Stimulated activated CD4-positive, alpha-beta T cell treated with anti-CD3 and anti-CD28 coated beads, Interleukin-2, amount 100 ng/mL, for 4 hours (primary cell): ENCODE results near the gene SGMS1.
"Not testable (repeated sequence)": the region's sequence is repeated elsewhere in the genome, so short reads cannot be mapped to it uniquely, and the experiment has no call there.

ENCODE experiments used
- DNase-seq: peaks from one replicate; pipeline ENCODE4 v3.0.0-alpha.2; 2020; ENCODE audit warnings: low read depth

SGMS1 gene

GRCh38 chr10:50510517-50511473 is 113.0 kb downstream of the SGMS1 start:
- no peak for DNase-seq

- DNase-seq = no peak
Observed at GRCh38 chr10:50508315-50509051, 115.3 kb downstream of the SGMS1 start.

GRCh38 chr10:50506861-50507573 is 116.7 kb downstream of the SGMS1 start:
- DNase-seq = no peak

GRCh38 chr10:50504389-50504788 is 119.4 kb downstream of the SGMS1 start:
- no peak for DNase-seq

DNA sequence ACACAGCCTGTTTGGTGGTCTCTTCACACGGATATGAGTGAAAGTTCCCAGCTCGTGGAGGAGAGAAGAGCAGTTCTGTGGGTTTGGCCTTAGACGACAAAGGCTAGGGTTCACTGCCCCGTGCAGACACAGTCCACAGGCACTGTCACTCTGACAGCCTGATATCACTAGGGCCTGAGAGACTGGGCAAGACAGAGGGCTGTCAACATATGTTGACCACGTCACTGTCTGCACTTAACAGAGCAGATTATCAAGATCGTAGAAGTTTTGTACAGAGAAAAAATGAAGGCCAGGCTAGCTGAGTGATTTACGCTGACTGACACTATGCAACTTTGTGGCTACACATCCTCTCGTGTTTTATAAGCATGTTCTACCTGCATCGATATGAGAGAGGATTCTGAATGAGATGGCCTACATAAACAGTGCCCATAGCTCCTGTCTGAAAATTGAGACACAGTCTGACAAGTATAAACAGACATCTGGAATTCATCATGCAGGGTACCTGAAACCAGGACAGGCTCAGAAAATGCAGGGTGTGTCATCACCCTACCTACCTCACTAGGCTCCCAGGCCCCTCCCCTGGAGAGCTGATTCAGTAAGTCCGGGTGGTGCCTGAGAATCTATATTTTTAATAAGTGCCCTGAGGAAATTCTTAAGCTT is 120.0 kb downstream of the SGMS1 start:
- DNase-seq = no peak

DNA sequence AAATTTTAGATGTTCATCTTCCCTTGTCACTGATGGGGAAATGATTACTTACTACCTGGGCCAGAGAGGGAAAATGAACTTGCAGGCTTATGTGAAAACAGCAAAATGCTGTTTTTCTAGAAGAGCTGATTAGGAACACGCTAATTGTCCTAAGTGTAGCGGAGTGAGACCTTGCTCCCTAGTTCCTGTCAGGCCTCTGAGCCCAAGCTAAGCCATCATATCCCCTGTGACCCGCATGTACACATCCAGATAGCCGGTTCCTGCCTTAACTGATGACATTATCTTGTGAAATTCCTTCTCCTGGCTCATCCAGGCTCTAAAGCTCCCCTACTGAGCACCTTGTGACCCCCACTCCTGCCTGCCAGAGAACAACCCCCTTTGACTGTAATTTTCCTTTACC is 120.6 kb downstream of the SGMS1 start:
- DNase-seq = not testable (repeated sequence)

DNA sequence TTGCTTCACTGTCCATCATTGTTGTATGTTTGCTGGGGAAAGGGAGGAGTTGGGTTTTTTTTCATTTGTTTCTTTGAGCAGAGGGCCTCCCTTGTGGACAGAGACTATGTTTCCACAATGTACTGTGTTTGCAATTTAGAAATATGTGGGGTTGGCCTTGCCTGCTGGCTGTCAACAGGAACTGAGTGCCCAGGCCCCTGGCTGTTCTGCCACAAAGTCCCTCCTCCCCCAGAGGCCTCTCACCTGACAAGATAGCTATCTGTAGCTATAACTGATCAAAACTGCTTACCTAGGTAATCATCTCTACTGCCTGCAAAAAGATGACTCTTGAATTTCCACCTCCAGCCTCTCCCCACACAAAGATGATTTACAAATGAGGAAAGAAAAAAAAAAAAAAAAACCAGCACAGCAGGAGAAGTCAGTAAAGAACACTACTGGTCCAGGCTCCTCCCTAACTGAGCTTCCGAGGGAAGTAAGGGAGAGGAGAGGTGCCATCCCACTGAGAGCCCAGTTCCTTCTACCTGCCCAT is 121.8 kb downstream of the SGMS1 start:
- no peak for DNase-seq

- no peak for DNase-seq
Observed at GRCh38 chr10:50501478-50501877, 122.3 kb downstream of the SGMS1 start.

- DNase-seq = no peak
Observed at GRCh38 chr10:50498465-50498864, 125.3 kb downstream of the SGMS1 start.

DNA sequence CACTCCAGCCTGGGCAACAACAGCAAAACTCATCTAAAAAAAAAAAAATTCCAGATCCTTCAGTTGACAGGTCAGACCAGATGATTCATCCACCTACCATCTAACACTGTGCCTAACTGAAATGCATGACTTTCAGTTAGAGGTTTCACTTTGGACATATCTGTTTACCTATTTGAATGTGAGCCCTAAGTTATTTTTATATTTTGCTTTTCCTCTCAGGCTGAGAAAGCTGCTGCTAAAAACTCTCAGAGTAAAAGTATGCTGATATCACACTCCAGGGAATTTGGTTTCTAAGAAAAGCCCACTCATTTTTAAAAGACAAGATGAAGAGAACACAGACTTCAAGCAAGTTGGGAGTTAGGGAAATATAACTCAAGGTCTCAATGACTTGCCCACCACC is 126.0 kb downstream of the SGMS1 start:
- no peak for DNase-seq

DNA sequence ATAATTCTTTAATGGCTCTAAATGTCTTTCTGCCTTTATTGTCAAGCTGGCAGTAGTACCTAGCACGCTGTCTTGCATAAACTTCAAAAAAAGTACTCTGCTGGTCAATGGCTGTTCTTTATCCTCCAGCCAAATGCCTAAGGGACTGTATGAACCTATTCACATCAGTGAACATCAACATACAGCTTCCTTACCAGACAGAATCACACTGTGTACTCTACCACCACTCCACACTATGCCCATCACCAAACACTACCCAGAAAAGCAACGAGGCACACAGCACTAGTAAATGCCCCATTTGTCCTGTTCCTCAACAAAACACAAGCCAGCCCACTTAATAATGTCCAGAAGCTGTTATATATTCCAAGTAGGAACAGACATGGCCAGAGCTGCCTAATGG is 127.5 kb downstream of the SGMS1 start:
- DNase-seq = no peak

DNA sequence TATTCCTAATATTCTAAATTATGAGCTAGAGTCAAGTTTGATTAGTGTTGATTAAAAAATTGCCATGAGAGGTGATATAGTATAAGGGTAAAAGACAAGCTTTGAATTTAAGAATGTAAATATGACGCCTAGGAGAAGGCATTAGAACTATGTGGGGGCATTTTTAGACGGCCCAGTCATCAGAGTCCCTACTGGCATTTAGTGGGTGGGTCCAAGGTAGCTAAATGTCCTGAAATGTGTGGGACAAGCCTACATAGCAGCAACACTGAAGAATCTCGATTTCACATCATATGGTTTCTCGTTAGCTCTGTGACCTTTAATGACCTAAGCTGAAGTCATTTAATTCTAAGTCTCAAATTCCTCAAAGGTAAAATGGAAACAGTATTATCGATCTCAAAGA is 133.5 kb downstream of the SGMS1 start:
- no peak for DNase-seq

GRCh38 chr10:50484550-50484949 is 139.2 kb downstream of the SGMS1 start:
- DNase-seq = not testable (repeated sequence)

DNA sequence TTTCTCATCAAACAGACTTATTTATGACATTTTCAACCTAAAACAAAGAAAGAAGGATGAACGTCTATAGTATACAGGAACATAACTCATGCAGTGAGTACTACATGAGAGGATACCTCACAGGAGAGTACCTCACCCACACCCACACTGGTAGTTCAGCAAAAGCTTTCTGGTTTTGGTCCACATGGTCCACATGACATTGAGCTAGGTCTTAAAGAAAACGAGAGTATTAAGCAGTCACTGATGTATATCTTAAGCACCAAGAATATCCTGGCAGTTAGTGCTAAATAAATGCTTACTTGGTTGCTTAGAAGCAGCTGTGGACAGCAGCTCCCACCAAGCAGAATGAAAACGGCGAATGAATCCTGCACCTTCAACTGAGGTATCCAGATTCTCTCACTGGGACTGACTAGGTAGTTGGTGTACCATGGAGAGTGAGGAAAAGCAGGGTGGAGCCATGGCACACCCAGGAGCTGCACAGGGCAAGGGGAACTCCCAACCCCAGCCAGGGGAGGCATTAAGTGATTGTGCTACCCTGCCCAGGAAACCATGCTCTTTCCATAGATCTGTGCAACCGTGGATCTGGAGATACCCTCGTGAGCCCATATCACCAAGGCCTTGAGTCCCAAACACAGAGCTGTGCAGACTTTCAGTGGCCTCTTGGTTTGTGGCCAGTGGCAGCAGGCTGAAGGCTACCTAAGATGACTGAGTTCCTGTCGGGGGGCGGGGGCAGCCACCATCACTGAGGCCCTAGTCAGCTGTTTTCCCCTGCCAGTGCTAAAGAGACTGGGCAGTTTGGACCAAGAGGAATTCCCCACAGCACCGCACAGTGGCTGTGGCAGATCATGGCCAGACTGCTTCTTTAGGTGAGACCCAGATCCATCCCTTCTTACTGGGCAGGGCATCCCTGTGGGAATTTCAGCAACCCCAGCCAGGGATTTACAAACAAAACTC is 143.4 kb downstream of the SGMS1 start:
- DNase-seq = no peak

GRCh38 chr10:50477287-50478203 is 146.2 kb downstream of the SGMS1 start:
- no peak for DNase-seq

GRCh38 chr10:50473756-50474155 is 150.0 kb downstream of the SGMS1 start:
- DNase-seq = no peak

DNA sequence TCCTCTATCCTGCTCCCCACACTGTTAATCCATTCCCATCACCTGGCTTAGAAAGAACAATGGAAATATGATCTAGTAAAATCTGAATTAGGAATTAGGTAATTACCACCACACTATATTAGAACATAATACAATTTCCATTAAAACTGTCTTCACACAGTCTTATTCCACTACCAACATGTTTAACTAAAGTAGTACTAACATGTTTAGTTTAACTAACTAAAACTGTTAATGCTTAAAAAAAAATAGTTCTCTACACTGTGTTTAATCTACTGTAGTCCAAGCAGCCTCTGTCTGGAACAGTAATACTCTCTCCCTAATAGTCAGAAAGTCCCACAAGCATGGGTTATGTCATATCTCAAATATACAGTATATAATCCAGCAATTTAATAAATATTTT is 150.8 kb downstream of the SGMS1 start:
- DNase-seq = no peak

DNA sequence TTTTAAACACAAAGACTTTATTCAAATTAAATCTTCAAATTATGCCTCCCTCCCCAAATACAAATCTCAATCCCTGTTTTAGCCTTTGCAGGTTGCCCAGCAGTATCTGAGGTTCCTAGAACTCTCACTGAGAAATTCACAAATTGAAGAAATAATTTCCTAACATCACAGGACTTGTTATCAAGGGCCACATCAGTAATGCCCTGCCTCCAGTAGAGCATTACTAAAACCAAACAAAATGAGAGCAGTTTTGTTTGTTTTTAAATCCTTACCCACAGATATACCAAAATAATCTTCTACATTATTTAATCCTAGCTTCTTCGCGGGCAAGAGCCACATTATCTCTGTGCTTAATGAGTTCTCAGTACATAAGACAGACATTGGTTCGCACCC is 152.2 kb downstream of the SGMS1 start:
- DNase-seq = no peak

GRCh38 chr10:50470798-50471582 is 152.8 kb downstream of the SGMS1 start:
- DNase-seq = no peak
